Fibroblast of lung (primary cell): Measurements from ENCODE around the gene KCNMA1. TPM values are rescaled to one million over a fixed set of nuclear protein-coding genes. Genes with fewer than 3 reads are reported as not detected.
A peak's percentile ranks its signal among the peaks of the same experiment; 100 is the strongest.

Experiments
- DNase-seq, 2 donors: peaks; one replicate each; pipeline versions ENCODE4 v3.0.0 to v3.0.0-alpha.2; 2010; ENCODE audit warnings: low read depth in 2 of 2
- H2AFZ ChIP-seq: 2 replicates; pipeline ENCODE4 v1.5.1; 2012; ENCODE audit warnings: low read length, control low read depth, inconsistent platforms
- H3K27ac ChIP-seq: 2 replicates; pipeline ENCODE4 v1.5.1; 2011; ENCODE audit warnings: low read length, control low read depth; ENCODE audit not compliant: insufficient read depth
- H3K27me3 ChIP-seq: 2 replicates; pipeline ENCODE4 v1.5.1; 2011; ENCODE audit warnings: mild to moderate bottlenecking, low read length; ENCODE audit not compliant: control insufficient read depth, insufficient read depth
- H3K36me3 ChIP-seq: 2 replicates; pipeline ENCODE4 v1.5.1; 2011; ENCODE audit warnings: low read length; ENCODE audit not compliant: control insufficient read depth, insufficient read depth
- H3K4me1 ChIP-seq: 2 replicates; pipeline ENCODE4 v1.5.1; 2011; ENCODE audit warnings: low read length; ENCODE audit not compliant: control insufficient read depth, insufficient read depth; ENCODE audit errors: extremely low read depth
- H3K4me2 ChIP-seq: 2 replicates; pipeline ENCODE4 v1.5.1; 2011; ENCODE audit warnings: low read length, control low read depth; ENCODE audit not compliant: insufficient read depth; ENCODE audit errors: extremely low read depth
- H3K4me3 ChIP-seq, 4 experiments: fragments of 200-600 bp in 1 of 4; sonication (generic) in 1 of 4; replicated peaks in 1 of 4; 2 replicates each; pipeline ENCODE4 v1.5.1; 2011 to 2016; ENCODE audit warnings: low read length in 4 of 4, low read depth in 3 of 4, mild to moderate bottlenecking in 3 of 4, control low read depth in 2 of 4, inconsistent platforms in 1 of 4, mixed read lengths in 1 of 4; ENCODE audit not compliant: insufficient read depth in 1 of 4; ENCODE audit errors: control extremely low read depth in 1 of 4
- H3K79me2 ChIP-seq: 2 replicates; pipeline ENCODE4 v1.5.1; 2012; ENCODE audit warnings: mild to moderate bottlenecking, low read length, inconsistent platforms; ENCODE audit not compliant: control insufficient read depth, insufficient read depth
- H3K9ac ChIP-seq: 2 replicates; pipeline ENCODE4 v1.5.1; 2011; ENCODE audit warnings: mild to moderate bottlenecking, low read length, control low read depth; ENCODE audit not compliant: insufficient read depth
- H3K9me3 ChIP-seq: 2 replicates; pipeline ENCODE4 v1.5.1; 2012; ENCODE audit warnings: low read depth, low read length; ENCODE audit not compliant: control insufficient read depth, insufficient read depth
- H4K20me1 ChIP-seq: 2 replicates; pipeline ENCODE4 v1.5.1; 2011; ENCODE audit warnings: low read length; ENCODE audit not compliant: control insufficient read depth, insufficient read depth; ENCODE audit errors: extremely low read depth
- CTCF ChIP-seq, 2 donors: IDR thresholded peaks in 1 of 2; conservative IDR thresholded peaks in 1 of 2; 1 replicate in 1 of 2; 2 replicates in 1 of 2; pipeline ENCODE4 v1.5.1; 2011 to 2012; ENCODE audit warnings: low read length in 2 of 2, control low read depth in 1 of 2, inconsistent platforms in 1 of 2, low read depth in 1 of 2, mild to moderate bottlenecking in 1 of 2
- EZH2 ChIP-seq: IDR thresholded peaks from 2 replicates; pipeline ENCODE4 v1.5.1; 2012; ENCODE audit warnings: low read length, control low read depth, mild to moderate bottlenecking; ENCODE audit errors: missing control alignments
- polyA plus RNA-seq, 2 donors: library from polyadenylated mRNA; depleted of rRNA in 1 of 2; stranded (reverse) in 1 of 2; unstranded in 1 of 2; fragments of >200 nt; gene quantifications; 2 replicates each; pipeline ENCODE4 v1.2.1, GENCODE V29; 2011 to 2012; ENCODE audit warnings: missing spikeins in 1 of 2
- total RNA-seq: library from RNA; depleted of rRNA; stranded (reverse); fragments of >200 nt; gene quantifications from 2 replicates; pipeline ENCODE4 v1.2.1, GENCODE V29; 2014

The KCNMA1 gene
- total and polyA plus RNA-seq, 2 donors (not counting 1 experiment from before 2014, with no cell fraction given), result 31.0 to 138 TPM

- Histone ChIP-seq H3K4me3 (no peak overlapping the region), H3K27me3 (no peaks in the 10 kb centered on the region), H3K4me1 (peaks cover 27% of the 10 kb centered on the region), H3K9ac (no peak overlapping the region), H3K4me2 (peak overlapping the region; percentile 40), H3K79me2 (peaks cover 15% of the 10 kb centered on the region), H3K9me3 (no peaks in the 10 kb centered on the region), H3K27ac (peak overlapping the region; percentile 37), H4K20me1 (no peaks in the 10 kb centered on the region), H3K36me3 (no peaks in the 10 kb centered on the region), H2AFZ (no peak overlapping the region)
- TF ChIP-seq EZH2, result no peak
- TF ChIP-seq CTCF (conservative IDR thresholded peaks at IDR 0.05 in 1 of 2, IDR thresholded peaks at IDR 0.05 in 1 of 2; ENCODE audit: low read depth in 1 of 2, low read length in 2 of 2), result no peak
- no peak for DNase-seq
Measured at GRCh38 chr10:77533146-77533886, 104.3 kb downstream of the KCNMA1 start.

- no peak overlapping the region for H2AFZ ChIP-seq
- peak; percentile 66 to 86 for DNase-seq
- no peaks in the 10 kb centered on the region for H3K27me3 ChIP-seq
- H3K4me3 ChIP-seq, result no peak overlapping the region
- peak overlapping the region; percentile 2 for H3K4me2 ChIP-seq
- TF ChIP-seq EZH2 (no peak), CTCF (conservative IDR thresholded peaks at IDR 0.05 in 1 of 2, IDR thresholded peaks at IDR 0.05 in 1 of 2; ENCODE audit: low read depth in 1 of 2, low read length in 2 of 2) (no peak)
- no peaks in the 10 kb centered on the region for H4K20me1 ChIP-seq
- no peaks in the 10 kb centered on the region for H3K9me3 ChIP-seq
- H3K4me1 ChIP-seq, result peaks cover 23% of the 10 kb centered on the region
- peaks cover 21% of the 10 kb centered on the region for H3K79me2 ChIP-seq
- H3K36me3 ChIP-seq, result no peaks in the 10 kb centered on the region
- peak overlapping the region; percentile 88 for H3K27ac ChIP-seq
- no peak overlapping the region for H3K9ac ChIP-seq
Measured at GRCh38 chr10:77532068-77532467, 105.5 kb downstream of the KCNMA1 start.

GRCh38 chr10:77531441-77532001, 106.1 kb downstream of the KCNMA1 start:
- H3K36me3 ChIP-seq, result no peaks in the 10 kb centered on the region
- peak overlapping the region; percentile 88 for H3K27ac ChIP-seq

More at GRCh38 chr10:77531441-77532001, 106.1 kb downstream of the KCNMA1 start:
- H3K79me2 ChIP-seq, result peaks cover 21% of the 10 kb centered on the region
- H3K4me2 ChIP-seq, result peak overlapping the region; percentile 60
- H4K20me1 ChIP-seq, result no peaks in the 10 kb centered on the region
- H3K4me3 ChIP-seq, result no peak overlapping the region
- H3K27me3 ChIP-seq, result no peaks in the 10 kb centered on the region
- TF ChIP-seq CTCF (conservative IDR thresholded peaks at IDR 0.05 in 1 of 2, IDR thresholded peaks at IDR 0.05 in 1 of 2; ENCODE audit: low read depth in 1 of 2, low read length in 2 of 2), result no peak
- DNase-seq, result peak; percentile 86 to 88
- H3K4me1 ChIP-seq, result peaks cover 26% of the 10 kb centered on the region
- no peak overlapping the region for H3K9ac ChIP-seq
- H3K9me3 ChIP-seq, result no peaks in the 10 kb centered on the region
- no peak overlapping the region for H2AFZ ChIP-seq
